Gastroesophageal sphincter (tissue), 3 donors: ENCODE results near the gene SYNGAP1.

Experiments used
- CTCF ChIP-seq, 4 experiments: fragments of 200-600 bp in 2 of 4; fragments of 450-650 bp in 2 of 4; sonication (generic) in 1 of 4; IDR thresholded peaks; one replicate each; pipeline ENCODE4 v1.5.1; 2017 to 2019; ENCODE audit warnings: antibody characterized with exemption in 4 of 4, mild to moderate bottlenecking in 2 of 4, moderate library complexity in 2 of 4
- POLR2A ChIP-seq, 2 donors: fragments of 450-650 bp; IDR thresholded peaks; one replicate each; pipeline ENCODE4 v1.6.1; 2017; ENCODE audit warnings: antibody characterized with exemption in 2 of 2, mild to moderate bottlenecking in 2 of 2, moderate library complexity in 1 of 2
- POLR2AphosphoS5 ChIP-seq: sonication (generic); formaldehyde crosslinking; IDR thresholded peaks from one replicate; pipeline ENCODE4 v1.6.1; 2017; ENCODE audit warnings: antibody characterized with exemption

GRCh38 chr6:33469661-33470060 is 49.8 kb downstream of the SYNGAP1 start:
- no peak for TF ChIP-seq CTCF (IDR thresholded peaks at IDR 0.05)
- TF ChIP-seq POLR2A (IDR thresholded peaks at IDR 0.05) = no peak
- TF ChIP-seq POLR2AphosphoS5 = no peak
